Measurements from ENCODE around the gene FBXO27. TPM values are rescaled to one million over a fixed set of nuclear protein-coding genes. Genes with fewer than 3 reads are reported as not detected.
A peak's percentile ranks its signal among the peaks of the same experiment; 100 is the strongest.

FBXO27 gene
- total RNA-seq, 1 donor from 2014 or later: 7.4 TPM

GRCh38 chr19:38974624-38975213 is 57.6 kb downstream of the FBXO27 start:
- H3K9me3 Mint-ChIP-seq (ENCODE audit: low read depth): no peaks in the 10 kb centered on the region
- peak overlapping the region; percentile 84 for H3K4me3 Mint-ChIP-seq (ENCODE audit: unreplicated experiment)
- no peaks in the 10 kb centered on the region for H3K27me3 Mint-ChIP-seq (ENCODE audit: low read depth)
- TF ChIP-seq CTCF (IDR thresholded peaks at IDR 0.05): peak; percentile 48
- H3K27ac Mint-ChIP-seq (ENCODE audit: unreplicated experiment): peak overlapping the region; percentile 92
- peaks cover 4% of the 10 kb centered on the region for H3K36me3 Mint-ChIP-seq (ENCODE audit: low read depth)
- H3K4me1 Mint-ChIP-seq (ENCODE audit: low read depth): peaks cover 22% of the 10 kb centered on the region
- no peak for DNase-seq (ENCODE audit: low spot score)

Other genes with a start within 250 kb of the FBXO27 start
- gene LGALS7B, start 243.3 kb downstream of the FBXO27 start, total RNA-seq: not detected in 3 replicates
- 0.75 TPM in 1 of 3 replicates, not detected in the others for gene LGALS4, start 219.6 kb downstream of the FBXO27 start, total RNA-seq
- 94.9 to 112 TPM (median 94.9 TPM) in 3 replicates for gene ECH1, start 200.8 kb downstream of the FBXO27 start, total RNA-seq
- gene HNRNPL, start 182.6 kb downstream of the FBXO27 start, total RNA-seq: 214 to 255 TPM (median 222 TPM) in 3 replicates
- 0.65 to 0.92 TPM (median 0.92 TPM) in 3 replicates for gene RINL, start 154.3 kb downstream of the FBXO27 start, total RNA-seq
- gene SIRT2, start 132.9 kb downstream of the FBXO27 start, total RNA-seq: 54.0 to 57.1 TPM (median 54.2 TPM) in 3 replicates
- 15.3 to 17.3 TPM (median 15.8 TPM) in 3 replicates for gene NFKBIB, start 132.6 kb downstream of the FBXO27 start, total RNA-seq
- 0.69 TPM in 1 of 3 replicates, not detected in the others for gene CCER2, start 120.4 kb downstream of the FBXO27 start, total RNA-seq
- gene SARS2, start 101.8 kb downstream of the FBXO27 start, total RNA-seq: 14.4 to 25.8 TPM (median 15.6 TPM) in 3 replicates
- 23.1 to 34.0 TPM (median 27.7 TPM) in 3 replicates for gene MRPS12, start 101.6 kb downstream of the FBXO27 start, total RNA-seq
- gene FBXO17, start 56.8 kb downstream of the FBXO27 start, total RNA-seq: 40.2 to 44.9 TPM (median 40.6 TPM) in 3 replicates
- gene ACP7, start 51.8 kb upstream of the FBXO27 start, total RNA-seq: not detected in 3 replicates
- 12.3 to 16.7 TPM (median 14.4 TPM) in 3 replicates for gene PAK4, start 93.2 kb upstream of the FBXO27 start, total RNA-seq
- gene NCCRP1, start 164.4 kb upstream of the FBXO27 start, total RNA-seq: not detected in 3 replicates
- gene SYCN, start 171.7 kb upstream of the FBXO27 start, total RNA-seq: not detected in 3 replicates
- not detected in 3 replicates for gene IFNL3, start 212.5 kb upstream of the FBXO27 start, total RNA-seq
- gene IFNL4, start 216.3 kb upstream of the FBXO27 start, total RNA-seq: not detected in 3 replicates
- not detected in 3 replicates for gene IFNL2, start 235.8 kb upstream of the FBXO27 start, total RNA-seq

Measured in chondrocyte (in vitro differentiated cells).